Measurements from ENCODE around the gene NOL8. TPM values are rescaled to one million over a fixed set of nuclear protein-coding genes. Genes with fewer than 3 reads are reported as not detected.

NOL8 gene
- polyA plus RNA-seq, 1 donor (not counting 4 experiments of a cell fraction or from before 2014, with no cell fraction given), result 28.9 TPM

- Histone ChIP-seq H3K4me2 (ENCODE audit: control insufficient read depth, extremely low read depth, insufficient read depth, low read depth, low read length) (no peak overlapping the region), H4K20me1 (ENCODE audit: control insufficient read depth, extremely low read depth, insufficient read depth, low read length) (no peaks in the 10 kb centered on the region), H3K36me3 (ENCODE audit: control insufficient read depth in 2 of 2, extremely low read depth in 1 of 2, insufficient read depth in 2 of 2, low read length in 2 of 2) (peaks cover 43 to 69% of the 10 kb centered on the region in 2 experiments), H3K9me3 (ENCODE audit: control insufficient read depth, low read depth, low read length) (no peaks in the 10 kb centered on the region), H3K9ac (ENCODE audit: control insufficient read depth, extremely low read depth, insufficient read depth, low read length) (no peak overlapping the region), H3K4me1 (ENCODE audit: control insufficient read depth, extremely low read depth, insufficient read depth, low read length) (no peaks in the 10 kb centered on the region), H3K27ac (ENCODE audit: control insufficient read depth, insufficient read depth, low read length) (no peak overlapping the region), H2AFZ (ENCODE audit: control insufficient read depth, low read length) (no peak overlapping the region), H3K79me2 (ENCODE audit: control insufficient read depth, insufficient read depth, low read length) (no peaks in the 10 kb centered on the region), H3K4me3 (ENCODE audit: control insufficient read depth in 2 of 3, extremely low read depth in 1 of 3, insufficient read depth in 2 of 3, low read depth in 1 of 3, low read length in 3 of 3) (no peak overlapping the region), H3K9me1 (ENCODE audit: control insufficient read depth, extremely low read depth, insufficient read depth, low read length) (no peaks in the 10 kb centered on the region), H3K27me3 (ENCODE audit: control insufficient read depth, extremely low read depth, insufficient read depth, low read length) (no peaks in the 10 kb centered on the region)
- dilution Hi-C loops (cut with MboI; ENCODE audit: extremely low pct_ligation_motif_present, low sequenced_read_pairs), result no loop called here
- DNase-seq (ENCODE audit: low read depth, low spot score), result no peak
- TF ChIP-seq EZH2 (IDR thresholded peaks at IDR 0.05; ENCODE audit: low read length), result no peak
- no peak for TF ChIP-seq CTCF (optimal IDR thresholded peaks at IDR 0.05 in 1 of 3, IDR thresholded peaks at IDR 0.05 in 1 of 3, conservative IDR thresholded peaks at IDR 0.05 in 1 of 3; ENCODE audit: extremely low read depth in 1 of 3, insufficient read depth in 2 of 3, low read length in 3 of 3)
- no peak for FAIRE-seq
Observed at GRCh38 chr9:92265154-92265553, 60.0 kb downstream of the NOL8 start.

GRCh38 chr9:92263131-92263530 is 62.0 kb downstream of the NOL8 start:
- Histone ChIP-seq H3K4me1 (ENCODE audit: control insufficient read depth, extremely low read depth, insufficient read depth, low read length) (no peaks in the 10 kb centered on the region), H3K9ac (ENCODE audit: control insufficient read depth, extremely low read depth, insufficient read depth, low read length) (no peak overlapping the region), H3K4me3 (ENCODE audit: control insufficient read depth in 2 of 3, extremely low read depth in 1 of 3, insufficient read depth in 2 of 3, low read depth in 1 of 3, low read length in 3 of 3) (no peak overlapping the region), H3K79me2 (ENCODE audit: control insufficient read depth, insufficient read depth, low read length) (no peaks in the 10 kb centered on the region), H4K20me1 (ENCODE audit: control insufficient read depth, extremely low read depth, insufficient read depth, low read length) (no peaks in the 10 kb centered on the region), H3K9me3 (ENCODE audit: control insufficient read depth, low read depth, low read length) (no peaks in the 10 kb centered on the region), H3K9me1 (ENCODE audit: control insufficient read depth, extremely low read depth, insufficient read depth, low read length) (no peaks in the 10 kb centered on the region), H3K27me3 (ENCODE audit: control insufficient read depth, extremely low read depth, insufficient read depth, low read length) (no peaks in the 10 kb centered on the region), H3K27ac (ENCODE audit: control insufficient read depth, insufficient read depth, low read length) (no peak overlapping the region), H2AFZ (ENCODE audit: control insufficient read depth, low read length) (no peak overlapping the region), H3K4me2 (ENCODE audit: control insufficient read depth, extremely low read depth, insufficient read depth, low read depth, low read length) (no peak overlapping the region), H3K36me3 (ENCODE audit: control insufficient read depth in 2 of 2, extremely low read depth in 1 of 2, insufficient read depth in 2 of 2, low read length in 2 of 2) (peaks cover 40 to 72% of the 10 kb centered on the region in 2 experiments)
- no peak for DNase-seq (ENCODE audit: low read depth, low spot score)
- no peak for TF ChIP-seq EZH2 (IDR thresholded peaks at IDR 0.05; ENCODE audit: low read length)
- no peak for FAIRE-seq
- dilution Hi-C loops (cut with MboI; ENCODE audit: extremely low pct_ligation_motif_present, low sequenced_read_pairs), result no loop called here

GRCh38 chr9:92257327-92257726 is 67.8 kb downstream of the NOL8 start:
- Histone ChIP-seq H3K36me3 (ENCODE audit: control insufficient read depth in 2 of 2, extremely low read depth in 1 of 2, insufficient read depth in 2 of 2, low read length in 2 of 2) (peaks cover 50 to 51% of the 10 kb centered on the region in 2 experiments), H4K20me1 (ENCODE audit: control insufficient read depth, extremely low read depth, insufficient read depth, low read length) (no peaks in the 10 kb centered on the region), H3K4me1 (ENCODE audit: control insufficient read depth, extremely low read depth, insufficient read depth, low read length) (no peaks in the 10 kb centered on the region), H3K4me3 (ENCODE audit: control insufficient read depth in 2 of 3, extremely low read depth in 1 of 3, insufficient read depth in 2 of 3, low read depth in 1 of 3, low read length in 3 of 3) (no peak overlapping the region), H3K9me1 (ENCODE audit: control insufficient read depth, extremely low read depth, insufficient read depth, low read length) (no peaks in the 10 kb centered on the region), H3K27ac (ENCODE audit: control insufficient read depth, insufficient read depth, low read length) (no peak overlapping the region), H3K27me3 (ENCODE audit: control insufficient read depth, extremely low read depth, insufficient read depth, low read length) (no peaks in the 10 kb centered on the region), H2AFZ (ENCODE audit: control insufficient read depth, low read length) (no peak overlapping the region), H3K9ac (ENCODE audit: control insufficient read depth, extremely low read depth, insufficient read depth, low read length) (no peak overlapping the region), H3K9me3 (ENCODE audit: control insufficient read depth, low read depth, low read length) (no peaks in the 10 kb centered on the region), H3K4me2 (ENCODE audit: control insufficient read depth, extremely low read depth, insufficient read depth, low read depth, low read length) (no peak overlapping the region), H3K79me2 (ENCODE audit: control insufficient read depth, insufficient read depth, low read length) (no peaks in the 10 kb centered on the region)
- DNase-seq (ENCODE audit: low read depth, low spot score) (no peak), FAIRE-seq (no peak)
- TF ChIP-seq CTCF (optimal IDR thresholded peaks at IDR 0.05 in 1 of 3, IDR thresholded peaks at IDR 0.05 in 1 of 3, conservative IDR thresholded peaks at IDR 0.05 in 1 of 3; ENCODE audit: extremely low read depth in 1 of 3, insufficient read depth in 2 of 3, low read length in 3 of 3) (no peak), EZH2 (IDR thresholded peaks at IDR 0.05; ENCODE audit: low read length) (no peak)
- dilution Hi-C loops (cut with MboI; ENCODE audit: extremely low pct_ligation_motif_present, low sequenced_read_pairs), result no loop called here
